ENCODE measurements around the gene KCNJ5.

DNA sequence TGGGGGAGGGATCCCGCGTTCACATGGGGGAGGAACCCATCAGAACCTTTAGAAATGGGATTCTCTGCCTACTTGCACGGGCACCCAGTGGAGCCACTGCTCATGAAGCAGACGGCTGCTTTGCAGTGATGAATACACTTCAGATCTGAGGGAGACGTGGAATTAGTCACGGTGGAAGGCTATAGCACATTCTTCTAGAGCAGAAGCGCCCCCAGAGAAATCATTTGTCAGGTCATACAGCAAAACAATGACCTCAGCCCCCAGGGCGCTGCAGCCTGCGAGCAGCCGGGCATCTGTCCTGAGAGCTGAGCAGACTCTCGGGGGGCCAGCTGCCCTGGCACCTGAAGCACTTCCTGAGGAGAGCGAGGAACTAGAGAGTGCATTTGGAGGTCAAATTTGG is 38.8 kb downstream of the KCNJ5 start:
- TF ChIP-seq, protein P1, sequence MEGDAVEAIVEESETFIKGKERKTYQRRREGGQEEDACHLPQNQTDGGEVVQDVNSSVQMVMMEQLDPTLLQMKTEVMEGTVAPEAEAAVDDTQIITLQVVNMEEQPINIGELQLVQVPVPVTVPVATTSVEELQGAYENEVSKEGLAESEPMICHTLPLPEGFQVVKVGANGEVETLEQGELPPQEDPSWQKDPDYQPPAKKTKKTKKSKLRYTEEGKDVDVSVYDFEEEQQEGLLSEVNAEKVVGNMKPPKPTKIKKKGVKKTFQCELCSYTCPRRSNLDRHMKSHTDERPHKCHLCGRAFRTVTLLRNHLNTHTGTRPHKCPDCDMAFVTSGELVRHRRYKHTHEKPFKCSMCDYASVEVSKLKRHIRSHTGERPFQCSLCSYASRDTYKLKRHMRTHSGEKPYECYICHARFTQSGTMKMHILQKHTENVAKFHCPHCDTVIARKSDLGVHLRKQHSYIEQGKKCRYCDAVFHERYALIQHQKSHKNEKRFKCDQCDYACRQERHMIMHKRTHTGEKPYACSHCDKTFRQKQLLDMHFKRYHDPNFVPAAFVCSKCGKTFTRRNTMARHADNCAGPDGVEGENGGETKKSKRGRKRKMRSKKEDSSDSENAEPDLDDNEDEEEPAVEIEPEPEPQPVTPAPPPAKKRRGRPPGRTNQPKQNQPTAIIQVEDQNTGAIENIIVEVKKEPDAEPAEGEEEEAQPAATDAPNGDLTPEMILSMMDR (IDR thresholded peaks at IDR 0.05) = no peak
- TF ChIP-seq OVOL2 (CRISPR knock-in tag; IDR thresholded peaks at IDR 0.05; ENCODE audit: borderline replicate concordance) = no peak
- TF ChIP-seq ZNF138 (CRISPR knock-in tag; conservative IDR thresholded peaks at IDR 0.05) = no peak
- TF ChIP-seq ATF1 (CRISPR knock-in tag; IDR thresholded peaks at IDR 0.05) = no peak
- no peak for TF ChIP-seq CBFB (CRISPR knock-in tag; IDR thresholded peaks at IDR 0.05; ENCODE audit: low read depth)
- no peak for TF ChIP-seq TEAD4 (CRISPR knock-in tag; IDR thresholded peaks at IDR 0.05)
- no peak for TF ChIP-seq IRF2 (CRISPR knock-in tag; IDR thresholded peaks at IDR 0.05; ENCODE audit: borderline replicate concordance, low read depth)
- TF ChIP-seq, protein P2, sequence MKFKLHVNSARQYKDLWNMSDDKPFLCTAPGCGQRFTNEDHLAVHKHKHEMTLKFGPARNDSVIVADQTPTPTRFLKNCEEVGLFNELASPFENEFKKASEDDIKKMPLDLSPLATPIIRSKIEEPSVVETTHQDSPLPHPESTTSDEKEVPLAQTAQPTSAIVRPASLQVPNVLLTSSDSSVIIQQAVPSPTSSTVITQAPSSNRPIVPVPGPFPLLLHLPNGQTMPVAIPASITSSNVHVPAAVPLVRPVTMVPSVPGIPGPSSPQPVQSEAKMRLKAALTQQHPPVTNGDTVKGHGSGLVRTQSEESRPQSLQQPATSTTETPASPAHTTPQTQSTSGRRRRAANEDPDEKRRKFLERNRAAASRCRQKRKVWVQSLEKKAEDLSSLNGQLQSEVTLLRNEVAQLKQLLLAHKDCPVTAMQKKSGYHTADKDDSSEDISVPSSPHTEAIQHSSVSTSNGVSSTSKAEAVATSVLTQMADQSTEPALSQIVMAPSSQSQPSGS (CRISPR knock-in tag; IDR thresholded peaks at IDR 0.05; ENCODE audit: borderline replicate concordance, low read depth) = no peak
- no peak for TF ChIP-seq GABPB1 (CRISPR knock-in tag; IDR thresholded peaks at IDR 0.05)
- TF ChIP-seq MXD4 (CRISPR knock-in tag; IDR thresholded peaks at IDR 0.05; ENCODE audit: borderline replicate concordance) = no peak
- TF ChIP-seq, protein P3, sequence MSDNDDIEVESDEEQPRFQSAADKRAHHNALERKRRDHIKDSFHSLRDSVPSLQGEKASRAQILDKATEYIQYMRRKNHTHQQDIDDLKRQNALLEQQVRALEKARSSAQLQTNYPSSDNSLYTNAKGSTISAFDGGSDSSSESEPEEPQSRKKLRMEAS (CRISPR knock-in tag; IDR thresholded peaks at IDR 0.05) = no peak
- no peak for TF ChIP-seq ESRRA (CRISPR knock-in tag; IDR thresholded peaks at IDR 0.05; ENCODE audit: borderline replicate concordance)

All from WTC11 (cell line).